DMS53 (cell line): ENCODE measurements around the gene IGF1R.
"Not testable (repeated sequence)": the region's sequence is repeated elsewhere in the genome, so short reads cannot be mapped to it uniquely, and the experiment has no call there.

Experiments
- DNase-seq: peaks from one replicate; lab custom pipeline; 2025; lab: John Stamatoyannopoulos, UW

Gene IGF1R

GRCh38 chr15:98960555-98961050, 312.3 kb downstream of the IGF1R start:
- no peak for DNase-seq

GRCh38 chr15:98963444-98963843, 315.1 kb downstream of the IGF1R start:
- no peak for DNase-seq

- DNase-seq = no peak
Measured at GRCh38 chr15:98964466-98965133, 316.3 kb downstream of the IGF1R start.

GRCh38 chr15:98965134-98965491, 316.8 kb downstream of the IGF1R start:
- not testable (repeated sequence) for DNase-seq

- no peak for DNase-seq
Measured at GRCh38 chr15:98965597-98965996, 317.3 kb downstream of the IGF1R start.

GRCh38 chr15:98966091-98966787, 317.9 kb downstream of the IGF1R start:
- no peak for DNase-seq

GRCh38 chr15:98967096-98967495, 318.8 kb downstream of the IGF1R start:
- DNase-seq = no peak

GRCh38 chr15:98967916-98968315, 319.6 kb downstream of the IGF1R start:
- no peak for DNase-seq

- DNase-seq = no peak
Measured at GRCh38 chr15:98968576-98968975, 320.2 kb downstream of the IGF1R start.

- no peak for DNase-seq
Measured at GRCh38 chr15:98969126-98969735, 320.9 kb downstream of the IGF1R start.

GRCh38 chr15:98970799-98971198, 322.5 kb downstream of the IGF1R start:
- DNase-seq = no peak

GRCh38 chr15:98976500-98976899, 328.2 kb downstream of the IGF1R start:
- no peak for DNase-seq

- no peak for DNase-seq
Measured at GRCh38 chr15:98977441-98977840, 329.1 kb downstream of the IGF1R start.

GRCh38 chr15:98978153-98978552, 329.8 kb downstream of the IGF1R start:
- no peak for DNase-seq

GRCh38 chr15:98980899-98981228, 332.5 kb downstream of the IGF1R start:
- DNase-seq = no peak

- no peak for DNase-seq
Measured at GRCh38 chr15:98981851-98982722, 333.7 kb downstream of the IGF1R start.

- DNase-seq = peak; percentile 41
Measured at GRCh38 chr15:98983334-98983733, 335.0 kb downstream of the IGF1R start.

- no peak for DNase-seq
Measured at GRCh38 chr15:98986281-98986680, 337.9 kb downstream of the IGF1R start.

- DNase-seq = no peak
Measured at GRCh38 chr15:98994892-98995291, 346.6 kb downstream of the IGF1R start.

GRCh38 chr15:98996169-98996568, 347.8 kb downstream of the IGF1R start:
- DNase-seq = no peak

- no peak for DNase-seq
Measured at GRCh38 chr15:98996624-98997023, 348.3 kb downstream of the IGF1R start.

GRCh38 chr15:98997312-98997711, 349.0 kb downstream of the IGF1R start:
- DNase-seq = no peak
